GM19438 (cell line): ENCODE results near the gene CITED4.
A peak's percentile ranks its signal among the peaks of the same experiment; 100 is the strongest.

Source experiments
- ATAC-seq: cut with Tn5 transposase; IDR thresholded peaks from one replicate; pipeline ENCODE4 v1.9.1; 2021; ENCODE audit warnings: low read depth; ENCODE audit not compliant: unreplicated experiment

CITED4 gene

GRCh38 chr1:40887012-40887378 is 24.8 kb upstream of the CITED4 start:
- ATAC-seq: no peak

GRCh38 chr1:40886318-40887011 is 24.3 kb upstream of the CITED4 start:
- no peak for ATAC-seq

GRCh38 chr1:40884055-40884795 is 22.1 kb upstream of the CITED4 start:
- no peak for ATAC-seq

- ATAC-seq: no peak
Observed at GRCh38 chr1:40880813-40881549, 18.8 kb upstream of the CITED4 start.

- ATAC-seq: no peak
Observed at GRCh38 chr1:40879482-40880175, 17.5 kb upstream of the CITED4 start.

GRCh38 chr1:40878906-40879305 is 16.7 kb upstream of the CITED4 start:
- ATAC-seq: no peak

GRCh38 chr1:40877698-40878097 is 15.5 kb upstream of the CITED4 start:
- no peak for ATAC-seq

GRCh38 chr1:40876891-40877290 is 14.7 kb upstream of the CITED4 start:
- ATAC-seq: no peak

GRCh38 chr1:40876436-40876761 is 14.2 kb upstream of the CITED4 start:
- ATAC-seq: no peak

- ATAC-seq: no peak
Observed at GRCh38 chr1:40873863-40874472, 11.8 kb upstream of the CITED4 start.

- ATAC-seq: no peak
Observed at GRCh38 chr1:40872276-40872675, 10.1 kb upstream of the CITED4 start.

- no peak for ATAC-seq
Observed at GRCh38 chr1:40870135-40870728, 8.1 kb upstream of the CITED4 start.

GRCh38 chr1:40868051-40868723 is 6.0 kb upstream of the CITED4 start:
- no peak for ATAC-seq

- peak; percentile 11 for ATAC-seq
Observed at GRCh38 chr1:40861224-40862003, 749 bp downstream of the CITED4 start.

GRCh38 chr1:40860706-40861223 is 1.4 kb downstream of the CITED4 start:
- ATAC-seq: no peak

- no peak for ATAC-seq
Observed at GRCh38 chr1:40858856-40859416, 3.2 kb downstream of the CITED4 start.

- ATAC-seq: no peak
Observed at GRCh38 chr1:40857737-40858136, 4.4 kb downstream of the CITED4 start.

- ATAC-seq: no peak
Observed at GRCh38 chr1:40856656-40857302, 5.4 kb downstream of the CITED4 start.
